T-helper 17 cell (primary cell): ENCODE measurements around the gene ADCY5. TPM values are rescaled to one million over a fixed set of nuclear protein-coding genes. Genes with fewer than 3 reads are reported as not detected.
A peak's percentile ranks its signal among the peaks of the same experiment; 100 is the strongest.

ENCODE experiments used
- ATAC-seq: fragments of 150-1000 bp; cut with Tn5 transposase; 2 replicates; pipeline ENCODE4 v1.10.0; 2021; ENCODE audit warnings: mild to moderate bottlenecking, moderate library complexity
- DNase-seq, 3 donors: peaks; one replicate each; pipeline versions ENCODE4 v3.0.0 to v3.0.0-alpha.2; 2020 to 2021
- H3K9me3 ChIP-seq: one replicate; pipeline ENCODE4 v1.7.0; 2013; ENCODE audit warnings: low read length, mild to moderate bottlenecking; ENCODE audit not compliant: control insufficient read depth, poor library complexity, severe bottlenecking
- H3K27ac Mint-ChIP-seq: one replicate; pipeline ENCODE4 v1.8.0; 2022; ENCODE audit warnings: mild to moderate bottlenecking, moderate library complexity, mixed read lengths
- H3K27me3 Mint-ChIP-seq: one replicate; pipeline ENCODE4 v1.8.0; 2022; ENCODE audit warnings: mixed read lengths
- H3K36me3 Mint-ChIP-seq: one replicate; pipeline ENCODE4 v1.8.0; 2022; ENCODE audit warnings: low read depth, mixed read lengths
- H3K4me1 Mint-ChIP-seq: one replicate; pipeline ENCODE4 v1.8.0; 2022; ENCODE audit warnings: mild to moderate bottlenecking, mixed read lengths
- H3K4me3 Mint-ChIP-seq: one replicate; pipeline ENCODE4 v1.8.0; 2022; ENCODE audit warnings: mild to moderate bottlenecking, moderate library complexity, mixed read lengths
- total RNA-seq, 4 donors: library from RNA in 2 of 4; stranded (reverse) in 2 of 4; gene quantifications; one replicate each; pipeline ENCODE4 v1.2.3 and lab custom pipeline; 2022 to 2026

The ADCY5 gene
- total RNA-seq, 2 donors from 2014 or later = not detected

DNA sequence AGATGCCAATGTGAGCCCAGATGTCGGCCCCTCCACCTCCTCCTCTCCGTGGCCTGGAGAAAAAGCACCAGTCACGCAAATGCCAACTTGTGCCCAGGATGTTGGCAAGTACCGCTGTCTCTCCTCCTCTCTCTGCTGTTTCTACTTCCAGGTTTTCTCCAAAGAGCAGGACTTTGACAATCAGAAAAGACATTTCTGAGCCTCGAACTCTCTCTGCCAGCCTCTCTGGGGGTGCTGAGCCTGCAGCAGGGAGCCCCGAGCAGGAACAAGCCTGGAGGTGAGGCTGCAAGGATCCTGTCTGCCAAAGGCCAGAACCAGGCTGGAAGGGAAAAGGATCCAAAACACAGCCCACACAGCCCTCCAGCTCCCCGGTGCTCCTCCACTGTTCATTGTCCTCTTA lies 157.5 kb downstream of the ADCY5 start:
- ATAC-seq = no peak
- H3K36me3 Mint-ChIP-seq = no peaks in the 10 kb centered on the region
- DNase-seq = no peak
- H3K9me3 ChIP-seq = no peaks in the 10 kb centered on the region
- peaks cover 5% of the 10 kb centered on the region for H3K27me3 Mint-ChIP-seq
- no peak overlapping the region for H3K4me3 Mint-ChIP-seq
- no peak overlapping the region for H3K27ac Mint-ChIP-seq
- no peaks in the 10 kb centered on the region for H3K4me1 Mint-ChIP-seq

DNA sequence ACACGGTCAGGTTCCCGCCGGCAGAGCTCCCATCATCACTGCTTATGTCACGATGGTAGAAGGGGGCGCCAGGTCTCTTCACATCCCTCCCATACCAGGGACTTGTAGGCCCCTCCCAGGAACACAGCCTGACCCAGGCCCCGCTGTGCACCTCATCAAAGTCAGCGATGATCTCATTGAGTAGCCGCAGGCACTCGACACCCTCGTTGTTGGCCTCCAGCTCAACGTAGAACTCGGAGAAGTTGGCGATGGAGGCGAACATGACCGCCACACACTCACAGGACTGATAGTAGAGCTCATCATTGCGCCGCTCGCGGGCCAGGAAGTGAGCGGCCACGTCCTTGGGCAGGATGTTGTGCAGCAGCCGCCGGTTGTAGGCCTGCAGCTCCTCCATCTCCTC lies 157.9 kb downstream of the ADCY5 start:
- no peaks in the 10 kb centered on the region for H3K36me3 Mint-ChIP-seq

DNA sequence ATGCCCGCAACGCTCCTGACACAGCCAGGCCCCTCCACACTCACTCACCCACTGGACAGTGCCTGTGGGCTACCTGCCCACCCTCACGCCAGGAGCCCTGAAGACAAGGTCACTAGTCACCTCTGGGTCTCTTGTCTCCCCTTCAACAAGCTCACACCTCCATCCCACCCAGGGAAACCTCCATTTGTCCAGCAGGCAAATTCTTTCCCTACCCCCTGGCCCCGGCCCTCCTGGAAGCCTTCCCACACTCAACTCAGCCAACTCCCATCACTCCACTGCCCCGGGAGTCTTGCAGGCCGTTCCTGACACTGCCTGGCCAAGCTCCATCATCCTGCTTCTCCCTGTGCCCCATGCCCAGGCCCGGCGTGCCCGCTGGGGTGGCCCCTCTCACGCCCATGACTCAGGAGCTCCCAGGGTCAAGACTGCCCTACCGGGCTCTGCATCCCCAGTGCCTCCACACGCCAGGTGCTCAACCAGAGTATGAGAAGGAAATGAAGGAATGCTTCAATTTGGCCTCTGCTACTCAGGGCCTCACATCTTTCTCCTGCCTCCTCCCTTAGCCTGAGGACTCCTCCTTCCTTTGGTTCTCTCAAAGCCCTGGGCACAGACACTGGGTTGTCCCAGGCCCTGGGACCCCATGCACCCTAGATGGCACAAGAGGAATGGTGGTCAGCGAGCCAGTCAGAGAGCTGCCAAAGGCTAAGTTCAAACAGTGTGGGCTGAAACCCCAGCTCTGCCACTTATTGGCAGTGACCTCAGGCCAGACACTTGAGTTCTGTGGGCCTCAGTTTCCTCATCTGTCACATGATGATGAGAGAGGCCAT lies 158.6 kb downstream of the ADCY5 start:
- no peak for ATAC-seq
- H3K4me3 Mint-ChIP-seq = no peak overlapping the region
- H3K27me3 Mint-ChIP-seq = peaks cover 5% of the 10 kb centered on the region
- H3K4me1 Mint-ChIP-seq = no peaks in the 10 kb centered on the region
- DNase-seq = no peak
- H3K36me3 Mint-ChIP-seq = no peaks in the 10 kb centered on the region
- no peak overlapping the region for H3K27ac Mint-ChIP-seq
- no peaks in the 10 kb centered on the region for H3K9me3 ChIP-seq

More for the DNA sequence above, 157.9 kb downstream of the ADCY5 start:
- DNase-seq = no peak
- Mint-ChIP-seq H3K27me3 (peaks cover 5% of the 10 kb centered on the region), H3K4me3 (no peak overlapping the region), H3K4me1 (no peaks in the 10 kb centered on the region), H3K27ac (no peak overlapping the region)
- no peak for ATAC-seq
- H3K9me3 ChIP-seq = no peaks in the 10 kb centered on the region

DNA sequence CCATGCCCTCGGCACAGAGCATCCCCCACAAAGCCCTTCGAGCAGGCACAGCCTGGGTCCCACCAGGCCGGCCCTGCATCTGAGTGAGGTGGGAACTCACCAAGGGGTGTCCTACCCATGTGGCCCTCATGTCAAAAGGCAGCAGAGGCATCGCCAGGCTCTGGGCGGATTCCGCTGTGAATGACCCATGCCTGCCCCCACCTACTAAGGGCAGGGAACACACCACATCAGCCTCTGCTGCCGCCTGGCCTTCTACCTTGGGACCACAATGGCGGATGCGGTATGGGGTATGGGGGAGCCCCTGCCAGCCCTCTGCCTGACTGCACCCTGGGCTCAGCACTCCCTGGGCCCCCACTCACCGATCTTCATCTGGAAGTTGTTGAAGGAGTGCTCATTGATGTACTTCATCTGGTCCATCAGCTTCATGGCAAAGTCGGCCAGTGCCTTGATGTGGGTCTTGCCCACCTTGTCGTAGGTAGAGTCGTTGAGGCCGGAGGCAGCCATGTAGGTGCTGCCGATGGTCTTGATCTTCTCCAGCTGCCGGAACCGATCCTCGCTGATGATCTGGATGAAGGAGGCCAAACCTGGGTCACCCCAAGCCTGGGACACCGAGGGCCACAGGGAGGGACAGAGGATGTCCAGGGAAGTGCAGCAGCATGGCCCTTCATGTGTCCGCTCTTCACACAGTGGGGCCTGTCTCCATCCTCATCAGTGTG lies 159.3 kb downstream of the ADCY5 start:
- Mint-ChIP-seq H3K4me3 (no peak overlapping the region), H3K27me3 (peaks cover 5% of the 10 kb centered on the region), H3K27ac (no peak overlapping the region), H3K4me1 (no peaks in the 10 kb centered on the region), H3K36me3 (no peaks in the 10 kb centered on the region)
- no peaks in the 10 kb centered on the region for H3K9me3 ChIP-seq
- DNase-seq (no peak), ATAC-seq (no peak)

- Mint-ChIP-seq H3K4me1 (no peaks in the 10 kb centered on the region), H3K27me3 (peaks cover 5% of the 10 kb centered on the region), H3K36me3 (no peaks in the 10 kb centered on the region), H3K27ac (no peak overlapping the region), H3K4me3 (no peak overlapping the region)
- no peaks in the 10 kb centered on the region for H3K9me3 ChIP-seq
- DNase-seq = no peak
- ATAC-seq = no peak
These were observed 161.0 kb downstream of the ADCY5 start for GRCh38 chr3:123287962-123288302.

DNA sequence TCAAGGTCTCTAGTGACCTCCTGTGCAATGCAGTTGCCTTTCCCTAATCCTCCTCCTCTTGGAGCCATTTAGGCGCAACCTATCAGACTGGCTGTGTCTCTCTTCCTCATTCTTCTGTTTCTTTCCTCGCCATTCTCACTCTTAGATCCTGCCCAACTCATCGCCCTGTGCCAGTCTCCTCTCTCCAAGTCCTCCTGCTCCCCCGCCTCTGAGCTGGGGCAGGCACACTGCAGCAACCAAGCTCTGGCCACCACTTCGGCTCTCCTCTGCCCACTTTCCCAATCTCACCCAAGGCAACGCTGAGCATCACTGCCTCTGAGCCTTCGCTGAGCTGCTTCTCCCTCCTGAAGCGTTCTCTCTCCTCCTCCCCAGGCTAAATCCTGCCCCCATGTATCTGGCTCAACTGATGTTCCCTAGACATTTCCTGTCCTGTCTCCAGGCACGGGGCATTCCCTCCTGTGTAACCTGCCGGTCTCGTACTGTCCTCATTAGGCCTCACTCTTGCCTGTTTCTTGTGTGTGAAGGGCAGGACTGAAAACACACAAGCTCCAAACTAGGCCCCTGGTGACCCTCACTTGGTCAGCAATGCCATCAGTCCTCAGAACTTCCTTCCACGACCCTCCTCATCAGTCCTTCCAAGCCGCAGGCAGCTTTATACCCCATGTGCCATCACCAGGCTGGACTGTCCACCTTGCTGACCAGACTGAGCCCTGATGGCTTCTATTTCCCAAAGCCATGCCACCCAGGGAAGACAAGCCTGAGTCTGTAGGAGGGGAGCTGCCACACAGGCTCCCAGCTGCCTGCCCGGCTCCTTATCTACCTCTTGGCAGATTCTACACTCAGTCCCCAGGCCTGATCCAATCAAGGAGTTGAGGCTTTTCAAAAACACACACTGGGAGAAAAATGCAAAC lies 161.6 kb downstream of the ADCY5 start:
- ATAC-seq (no peak), DNase-seq (no peak)
- H3K4me3 Mint-ChIP-seq = peak overlapping the region; percentile 0
- H3K27me3 Mint-ChIP-seq = peaks cover 5% of the 10 kb centered on the region
- H3K27ac Mint-ChIP-seq = no peak overlapping the region
- no peaks in the 10 kb centered on the region for H3K36me3 Mint-ChIP-seq
- no peaks in the 10 kb centered on the region for H3K9me3 ChIP-seq
- no peaks in the 10 kb centered on the region for H3K4me1 Mint-ChIP-seq

- Mint-ChIP-seq H3K27me3 (peaks cover 5% of the 10 kb centered on the region), H3K27ac (no peak overlapping the region), H3K4me3 (no peak overlapping the region), H3K36me3 (peaks cover 2% of the 10 kb centered on the region), H3K4me1 (no peaks in the 10 kb centered on the region)
- DNase-seq (peak in 1 of 3 donors; percentile 20), ATAC-seq (peak; percentile 68)
- no peaks in the 10 kb centered on the region for H3K9me3 ChIP-seq
These were observed 162.4 kb downstream of the ADCY5 start for GRCh38 chr3:123286308-123287023.

GRCh38 chr3:123285931-123286307 lies 163.0 kb downstream of the ADCY5 start:
- Mint-ChIP-seq H3K27me3 (peaks cover 5% of the 10 kb centered on the region), H3K4me3 (no peak overlapping the region), H3K36me3 (peaks cover 2% of the 10 kb centered on the region), H3K27ac (no peak overlapping the region), H3K4me1 (no peaks in the 10 kb centered on the region)
- ATAC-seq (no peak), DNase-seq (no peak)
- no peaks in the 10 kb centered on the region for H3K9me3 ChIP-seq

DNA sequence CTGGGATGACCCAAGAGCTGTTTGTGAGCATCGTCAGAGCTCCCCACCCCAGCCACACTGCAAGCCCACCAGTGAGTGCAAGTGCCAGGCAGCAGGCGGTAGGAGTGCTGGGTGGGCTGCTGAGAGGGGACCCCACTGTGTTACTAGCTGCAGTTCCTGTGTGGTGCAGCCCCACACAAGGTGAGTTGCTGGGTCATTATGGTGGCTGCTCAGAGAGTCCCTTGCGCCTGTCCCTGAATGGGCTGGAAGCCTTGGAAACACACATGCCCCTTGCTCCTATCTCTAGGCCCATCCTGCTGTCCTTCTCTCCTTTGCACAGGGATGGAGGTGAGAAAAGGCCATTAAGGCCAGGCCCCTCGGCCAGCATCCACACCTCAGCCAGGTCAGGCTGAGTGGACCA lies 163.4 kb downstream of the ADCY5 start:
- H3K9me3 ChIP-seq = no peaks in the 10 kb centered on the region
- H3K4me3 Mint-ChIP-seq = no peak overlapping the region
- no peaks in the 10 kb centered on the region for H3K4me1 Mint-ChIP-seq
- H3K27ac Mint-ChIP-seq = no peak overlapping the region
- H3K27me3 Mint-ChIP-seq = peaks cover under 1% of the 10 kb centered on the region
- DNase-seq (no peak), ATAC-seq (no peak)
- peaks cover 2% of the 10 kb centered on the region for H3K36me3 Mint-ChIP-seq

DNA sequence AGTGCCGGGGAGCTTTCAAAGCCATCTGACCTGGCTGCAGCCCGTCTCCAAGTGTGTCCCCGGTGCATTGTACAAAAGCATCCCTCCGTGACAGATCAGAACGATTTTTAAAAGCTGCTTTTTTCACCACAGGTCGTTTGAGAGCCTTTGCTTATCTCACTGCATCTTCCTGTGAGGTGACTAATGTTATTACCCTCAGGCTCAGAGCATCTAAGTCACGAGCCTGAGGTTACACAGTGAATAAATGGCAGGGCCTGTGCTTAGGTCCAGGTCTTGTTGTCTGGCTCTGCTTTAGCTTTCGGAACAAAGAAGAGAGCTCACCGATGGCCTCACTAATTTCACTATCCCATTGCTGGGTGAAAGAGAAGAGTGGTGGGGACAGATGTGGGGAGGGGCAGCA lies 163.8 kb downstream of the ADCY5 start:
- H3K4me3 Mint-ChIP-seq = no peak overlapping the region
- DNase-seq (no peak), ATAC-seq (no peak)
- H3K4me1 Mint-ChIP-seq = no peaks in the 10 kb centered on the region
- no peak overlapping the region for H3K27ac Mint-ChIP-seq
- H3K9me3 ChIP-seq = no peaks in the 10 kb centered on the region
- no peaks in the 10 kb centered on the region for H3K27me3 Mint-ChIP-seq
- peaks cover 2% of the 10 kb centered on the region for H3K36me3 Mint-ChIP-seq

DNA sequence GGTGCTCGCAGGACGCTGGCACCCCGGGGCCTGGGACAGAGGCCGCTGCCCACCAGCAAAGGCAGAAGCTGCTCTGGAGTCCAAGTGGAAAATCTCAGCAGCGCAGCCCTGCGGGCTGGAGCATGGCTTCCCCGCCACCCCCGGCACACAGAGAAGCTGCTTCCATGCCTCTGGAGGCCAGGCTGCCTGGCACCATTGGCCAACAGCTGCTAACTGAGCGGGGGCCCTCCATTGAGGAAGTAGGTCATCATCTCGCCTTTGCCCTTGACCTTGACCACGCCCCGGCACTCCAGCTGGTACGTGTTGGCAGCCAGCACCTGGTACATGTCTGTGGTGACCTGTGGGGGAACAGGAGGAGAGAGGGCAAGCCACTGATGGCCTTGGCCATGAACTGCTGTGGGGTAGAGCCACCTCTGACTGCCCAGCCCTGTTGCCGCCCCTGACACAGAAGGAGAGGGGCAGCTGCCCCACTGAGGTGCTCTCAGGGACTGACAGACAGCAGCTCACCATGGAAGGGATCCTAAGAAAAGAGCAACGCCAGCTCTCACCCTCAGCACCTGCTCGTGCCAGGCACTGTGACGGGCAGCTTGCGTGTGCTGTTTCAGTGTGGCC lies 164.4 kb downstream of the ADCY5 start:
- DNase-seq = no peak
- Mint-ChIP-seq H3K4me3 (no peak overlapping the region), H3K36me3 (peaks cover 2% of the 10 kb centered on the region), H3K27ac (no peak overlapping the region), H3K27me3 (no peaks in the 10 kb centered on the region), H3K4me1 (no peaks in the 10 kb centered on the region)
- ATAC-seq = no peak
- no peaks in the 10 kb centered on the region for H3K9me3 ChIP-seq

GRCh38 chr3:123283657-123284398 lies 165.1 kb downstream of the ADCY5 start:
- Mint-ChIP-seq H3K4me3 (no peak overlapping the region), H3K4me1 (no peaks in the 10 kb centered on the region), H3K27me3 (no peaks in the 10 kb centered on the region), H3K27ac (no peak overlapping the region), H3K36me3 (peaks cover 2% of the 10 kb centered on the region)
- DNase-seq = no peak
- H3K9me3 ChIP-seq = no peaks in the 10 kb centered on the region
- ATAC-seq = no peak
